Liver (tissue), 9 donors: Measurements from ENCODE around the gene PEX5L. TPM values are rescaled to one million over a fixed set of nuclear protein-coding genes. Genes with fewer than 3 reads are reported as not detected.

ENCODE experiments used
- DNase-seq: peaks from one replicate; pipeline ENCODE4 v3.0.0-alpha.2; 2017; ENCODE audit warnings: low spot score
- H3K27ac ChIP-seq, 2 donors: one replicate each; pipeline ENCODE4 v1.7.0; 2013; ENCODE audit warnings: inconsistent platforms in 2 of 2, low read length in 2 of 2, control low read depth in 1 of 2, low read depth in 1 of 2, mild to moderate bottlenecking in 1 of 2
- H3K27me3 ChIP-seq, 4 donors: one replicate each; pipeline versions ENCODE4 v1.6.1 to v1.7.0; 2013; ENCODE audit warnings: low read length in 3 of 4, inconsistent platforms in 1 of 4, mild to moderate bottlenecking in 1 of 4, moderate library complexity in 1 of 4; ENCODE audit not compliant: control insufficient read depth in 4 of 4, insufficient read depth in 4 of 4
- H3K36me3 ChIP-seq, 4 donors: one replicate each; pipeline versions ENCODE4 v1.6.1 to v1.7.0; 2013; ENCODE audit warnings: low read length in 3 of 4, mild to moderate bottlenecking in 3 of 4, low read depth in 1 of 4, moderate library complexity in 1 of 4; ENCODE audit not compliant: control insufficient read depth in 4 of 4, insufficient read depth in 3 of 4
- H3K4me1 ChIP-seq, 4 donors: one replicate each; pipeline versions ENCODE4 v1.6.1 to v1.7.0; 2013; ENCODE audit warnings: low read length in 3 of 4, mild to moderate bottlenecking in 3 of 4, moderate library complexity in 1 of 4; ENCODE audit not compliant: control insufficient read depth in 4 of 4, insufficient read depth in 4 of 4
- H3K4me3 ChIP-seq, 3 donors: one replicate each; pipeline versions ENCODE4 v1.6.1 to v1.7.0; 2013; ENCODE audit warnings: low read length in 3 of 3, control low read depth in 1 of 3, low read depth in 1 of 3, mild to moderate bottlenecking in 1 of 3
- H3K9ac ChIP-seq, 2 donors: one replicate each; pipeline ENCODE4 v1.7.0; 2013; ENCODE audit warnings: low read length in 2 of 2, mild to moderate bottlenecking in 2 of 2, moderate library complexity in 2 of 2, control low read depth in 1 of 2, low read depth in 1 of 2
- H3K9me3 ChIP-seq, 4 donors: one replicate each; pipeline versions ENCODE4 v1.6.1 to v1.7.0; 2013; ENCODE audit warnings: low read length in 3 of 4; ENCODE audit not compliant: control insufficient read depth in 4 of 4
- ATF3 ChIP-seq: IDR thresholded peaks from 2 replicates; pipeline ENCODE4 v1.6.1; 2016; ENCODE audit warnings: antibody characterized with exemption
- FOXA1 ChIP-seq: IDR thresholded peaks from 2 replicates; pipeline ENCODE4 v1.6.1; 2016; ENCODE audit warnings: antibody characterized with exemption
- FOXA2 ChIP-seq: IDR thresholded peaks from 2 replicates; pipeline ENCODE4 v1.6.1; 2016; ENCODE audit warnings: antibody characterized with exemption
- GABPA ChIP-seq, 2 donors: IDR thresholded peaks in 1 of 2; conservative IDR thresholded peaks in 1 of 2; 2 replicates each; pipeline ENCODE4 v1.6.1; 2016; ENCODE audit warnings: antibody characterized with exemption in 2 of 2, mild to moderate bottlenecking in 1 of 2, moderate library complexity in 1 of 2
- HNF4A ChIP-seq, 2 donors: conservative IDR thresholded peaks; 2 replicates each; pipeline ENCODE4 v1.6.1; 2016; ENCODE audit warnings: antibody characterized with exemption in 2 of 2, mild to moderate bottlenecking in 2 of 2
- HNF4G ChIP-seq: IDR thresholded peaks from 2 replicates; pipeline ENCODE4 v1.6.1; 2016; ENCODE audit warnings: antibody characterized with exemption
- NR2F2 ChIP-seq: IDR thresholded peaks from 2 replicates; pipeline ENCODE4 v1.6.1; 2016; ENCODE audit warnings: antibody characterized with exemption
- RAD21 ChIP-seq, 2 donors: IDR thresholded peaks; 2 replicates each; pipeline ENCODE4 v1.6.1; 2016; ENCODE audit warnings: antibody characterized with exemption in 2 of 2, mild to moderate bottlenecking in 2 of 2
- RXRA ChIP-seq, 2 donors: IDR thresholded peaks; 2 replicates each; pipeline ENCODE4 v1.6.1; 2017 to 2018; ENCODE audit warnings: antibody characterized with exemption in 2 of 2, mild to moderate bottlenecking in 1 of 2
- TAF1 ChIP-seq: conservative IDR thresholded peaks from 2 replicates; pipeline ENCODE4 v1.6.1; 2016; ENCODE audit warnings: antibody characterized with exemption, mild to moderate bottlenecking
- WGBS: extraction: QIAGEN DNeasy Blood & Tissue Kit; methylation state at CpG from one replicate; pipeline ENCODE4 v1.1.7; 2013; 5-methylcytosine and 5-hydroxymethylcytosine counted together
- polyA plus RNA-seq, 2 donors: library from polyadenylated mRNA; stranded (reverse) in 1 of 2; unstranded in 1 of 2; fragments of 200-250 nt in 1 of 2; fragments of >200 nt in 1 of 2; fragmentation: Nextera tagmentation in 1 of 2; extraction: Ambion mirVana in 1 of 2; gene quantifications; one replicate each; pipeline versions ENCODE4 v1.2.1 to v1.2.3, GENCODE V29; 2013 to 2015
- total RNA-seq, 2 donors: library from RNA; depleted of rRNA; stranded (reverse); fragments of >200 nt; gene quantifications; one replicate each; pipeline ENCODE4 v1.2.3, GENCODE V29; 2014
- TF ChIP-seq, protein P1 (sequence below): IDR thresholded peaks from 2 replicates; pipeline ENCODE4 v1.6.1; 2016; ENCODE audit warnings: antibody characterized with exemption
- TF ChIP-seq, protein P2 (sequence below): fragments of 150-350 bp; IDR thresholded peaks from 2 replicates; pipeline ENCODE4 v1.5.1; 2017; ENCODE audit warnings: improper control_type of control experiment, low read depth, low read length; ENCODE audit not compliant: missing input control
- TF ChIP-seq, protein P3 (sequence below): IDR thresholded peaks from 2 replicates; pipeline ENCODE4 v1.6.1; 2016; ENCODE audit warnings: antibody characterized with exemption, mild to moderate bottlenecking
- TF ChIP-seq, protein P4 (sequence below): IDR thresholded peaks from 2 replicates; pipeline ENCODE4 v1.6.1; 2016; ENCODE audit warnings: antibody characterized with exemption
- donor health status: healthy.
- donor health status: healthy.
- donor health status: healthy.
- donor health status: healthy.
- donor health status: healthy.

Gene PEX5L
- total and polyA plus RNA-seq, 4 donors, result 0.03 TPM; not detected in 3

GRCh38 chr3:179828738-179829137 is 208.0 kb downstream of the PEX5L start:
- WGBS, result 75% methylated on average over 2 of the region's 2 CpGs
- Histone ChIP-seq H3K4me1 (peaks cover 0 to 4% (median 0%) of the 10 kb centered on the region in 4 donors), H3K27ac (no peak overlapping the region), H3K9me3 (no peaks in the 10 kb centered on the region), H3K36me3 (no peaks in the 10 kb centered on the region), H3K9ac (no peak overlapping the region), H3K4me3 (no peak overlapping the region), H3K27me3 (peaks cover 0 to 3% (median 0%) of the 10 kb centered on the region in 4 donors)
- no peak for DNase-seq
- TF ChIP-seq TAF1, result no peak
- no peak for TF ChIP-seq GABPA (IDR thresholded peaks at IDR 0.05 in 1 of 2, conservative IDR thresholded peaks at IDR 0.05 in 1 of 2)
- TF ChIP-seq, protein P1, sequence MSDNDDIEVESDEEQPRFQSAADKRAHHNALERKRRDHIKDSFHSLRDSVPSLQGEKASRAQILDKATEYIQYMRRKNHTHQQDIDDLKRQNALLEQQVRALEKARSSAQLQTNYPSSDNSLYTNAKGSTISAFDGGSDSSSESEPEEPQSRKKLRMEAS, result no peak
- TF ChIP-seq RXRA (IDR thresholded peaks at IDR 0.05), result no peak
- no peak for TF ChIP-seq NR2F2
- no peak for TF ChIP-seq ATF3
- no peak for TF ChIP-seq FOXA2
- TF ChIP-seq, protein P2, sequence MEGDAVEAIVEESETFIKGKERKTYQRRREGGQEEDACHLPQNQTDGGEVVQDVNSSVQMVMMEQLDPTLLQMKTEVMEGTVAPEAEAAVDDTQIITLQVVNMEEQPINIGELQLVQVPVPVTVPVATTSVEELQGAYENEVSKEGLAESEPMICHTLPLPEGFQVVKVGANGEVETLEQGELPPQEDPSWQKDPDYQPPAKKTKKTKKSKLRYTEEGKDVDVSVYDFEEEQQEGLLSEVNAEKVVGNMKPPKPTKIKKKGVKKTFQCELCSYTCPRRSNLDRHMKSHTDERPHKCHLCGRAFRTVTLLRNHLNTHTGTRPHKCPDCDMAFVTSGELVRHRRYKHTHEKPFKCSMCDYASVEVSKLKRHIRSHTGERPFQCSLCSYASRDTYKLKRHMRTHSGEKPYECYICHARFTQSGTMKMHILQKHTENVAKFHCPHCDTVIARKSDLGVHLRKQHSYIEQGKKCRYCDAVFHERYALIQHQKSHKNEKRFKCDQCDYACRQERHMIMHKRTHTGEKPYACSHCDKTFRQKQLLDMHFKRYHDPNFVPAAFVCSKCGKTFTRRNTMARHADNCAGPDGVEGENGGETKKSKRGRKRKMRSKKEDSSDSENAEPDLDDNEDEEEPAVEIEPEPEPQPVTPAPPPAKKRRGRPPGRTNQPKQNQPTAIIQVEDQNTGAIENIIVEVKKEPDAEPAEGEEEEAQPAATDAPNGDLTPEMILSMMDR, result no peak
- TF ChIP-seq, protein P3, sequence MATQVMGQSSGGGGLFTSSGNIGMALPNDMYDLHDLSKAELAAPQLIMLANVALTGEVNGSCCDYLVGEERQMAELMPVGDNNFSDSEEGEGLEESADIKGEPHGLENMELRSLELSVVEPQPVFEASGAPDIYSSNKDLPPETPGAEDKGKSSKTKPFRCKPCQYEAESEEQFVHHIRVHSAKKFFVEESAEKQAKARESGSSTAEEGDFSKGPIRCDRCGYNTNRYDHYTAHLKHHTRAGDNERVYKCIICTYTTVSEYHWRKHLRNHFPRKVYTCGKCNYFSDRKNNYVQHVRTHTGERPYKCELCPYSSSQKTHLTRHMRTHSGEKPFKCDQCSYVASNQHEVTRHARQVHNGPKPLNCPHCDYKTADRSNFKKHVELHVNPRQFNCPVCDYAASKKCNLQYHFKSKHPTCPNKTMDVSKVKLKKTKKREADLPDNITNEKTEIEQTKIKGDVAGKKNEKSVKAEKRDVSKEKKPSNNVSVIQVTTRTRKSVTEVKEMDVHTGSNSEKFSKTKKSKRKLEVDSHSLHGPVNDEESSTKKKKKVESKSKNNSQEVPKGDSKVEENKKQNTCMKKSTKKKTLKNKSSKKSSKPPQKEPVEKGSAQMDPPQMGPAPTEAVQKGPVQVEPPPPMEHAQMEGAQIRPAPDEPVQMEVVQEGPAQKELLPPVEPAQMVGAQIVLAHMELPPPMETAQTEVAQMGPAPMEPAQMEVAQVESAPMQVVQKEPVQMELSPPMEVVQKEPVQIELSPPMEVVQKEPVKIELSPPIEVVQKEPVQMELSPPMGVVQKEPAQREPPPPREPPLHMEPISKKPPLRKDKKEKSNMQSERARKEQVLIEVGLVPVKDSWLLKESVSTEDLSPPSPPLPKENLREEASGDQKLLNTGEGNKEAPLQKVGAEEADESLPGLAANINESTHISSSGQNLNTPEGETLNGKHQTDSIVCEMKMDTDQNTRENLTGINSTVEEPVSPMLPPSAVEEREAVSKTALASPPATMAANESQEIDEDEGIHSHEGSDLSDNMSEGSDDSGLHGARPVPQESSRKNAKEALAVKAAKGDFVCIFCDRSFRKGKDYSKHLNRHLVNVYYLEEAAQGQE, result no peak
- TF ChIP-seq, protein P4, sequence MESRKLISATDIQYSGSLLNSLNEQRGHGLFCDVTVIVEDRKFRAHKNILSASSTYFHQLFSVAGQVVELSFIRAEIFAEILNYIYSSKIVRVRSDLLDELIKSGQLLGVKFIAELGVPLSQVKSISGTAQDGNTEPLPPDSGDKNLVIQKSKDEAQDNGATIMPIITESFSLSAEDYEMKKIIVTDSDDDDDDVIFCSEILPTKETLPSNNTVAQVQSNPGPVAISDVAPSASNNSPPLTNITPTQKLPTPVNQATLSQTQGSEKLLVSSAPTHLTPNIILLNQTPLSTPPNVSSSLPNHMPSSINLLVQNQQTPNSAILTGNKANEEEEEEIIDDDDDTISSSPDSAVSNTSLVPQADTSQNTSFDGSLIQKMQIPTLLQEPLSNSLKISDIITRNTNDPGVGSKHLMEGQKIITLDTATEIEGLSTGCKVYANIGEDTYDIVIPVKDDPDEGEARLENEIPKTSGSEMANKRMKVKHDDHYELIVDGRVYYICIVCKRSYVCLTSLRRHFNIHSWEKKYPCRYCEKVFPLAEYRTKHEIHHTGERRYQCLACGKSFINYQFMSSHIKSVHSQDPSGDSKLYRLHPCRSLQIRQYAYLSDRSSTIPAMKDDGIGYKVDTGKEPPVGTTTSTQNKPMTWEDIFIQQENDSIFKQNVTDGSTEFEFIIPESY, result no peak
- no peak for TF ChIP-seq FOXA1
- no peak for TF ChIP-seq HNF4G
- TF ChIP-seq RAD21 (IDR thresholded peaks at IDR 0.05), result no peak

- TF ChIP-seq, protein P3, result no peak
- no peak for TF ChIP-seq RAD21 (IDR thresholded peaks at IDR 0.05)
- TF ChIP-seq GABPA (IDR thresholded peaks at IDR 0.05 in 1 of 2, conservative IDR thresholded peaks at IDR 0.05 in 1 of 2), result no peak
- TF ChIP-seq, protein P2, result no peak
- TF ChIP-seq, protein P1, result no peak
- TF ChIP-seq RXRA (IDR thresholded peaks at IDR 0.05), result no peak
- TF ChIP-seq NR2F2, result no peak
- no peak for TF ChIP-seq FOXA2
- TF ChIP-seq HNF4G, result no peak
- no peak for TF ChIP-seq HNF4A (conservative IDR thresholded peaks at IDR 0.05)
- TF ChIP-seq ATF3, result no peak
- Histone ChIP-seq H3K9me3 (no peaks in the 10 kb centered on the region), H3K4me3 (no peak overlapping the region), H3K9ac (no peak overlapping the region), H3K27me3 (peaks cover 0 to 3% (median 0%) of the 10 kb centered on the region in 4 donors), H3K27ac (no peak overlapping the region), H3K4me1 (no peaks in the 10 kb centered on the region), H3K36me3 (no peaks in the 10 kb centered on the region)
- DNase-seq, result no peak
- WGBS, result 8% methylated on average over 1 of the region's 1 CpG
These were observed 210.5 kb downstream of the PEX5L start for GRCh38 chr3:179826247-179826637.
